ENCODE results near the gene PDE6D. TPM values are rescaled to one million over a fixed set of nuclear protein-coding genes. Genes with fewer than 3 reads are reported as not detected.

The PDE6D gene
- total and polyA plus RNA-seq, 2 of the 13 experiments (the other 11 are each of a cell fraction or from before 2014, with no cell fraction given), result 14.1 to 23.2 TPM

DNA sequence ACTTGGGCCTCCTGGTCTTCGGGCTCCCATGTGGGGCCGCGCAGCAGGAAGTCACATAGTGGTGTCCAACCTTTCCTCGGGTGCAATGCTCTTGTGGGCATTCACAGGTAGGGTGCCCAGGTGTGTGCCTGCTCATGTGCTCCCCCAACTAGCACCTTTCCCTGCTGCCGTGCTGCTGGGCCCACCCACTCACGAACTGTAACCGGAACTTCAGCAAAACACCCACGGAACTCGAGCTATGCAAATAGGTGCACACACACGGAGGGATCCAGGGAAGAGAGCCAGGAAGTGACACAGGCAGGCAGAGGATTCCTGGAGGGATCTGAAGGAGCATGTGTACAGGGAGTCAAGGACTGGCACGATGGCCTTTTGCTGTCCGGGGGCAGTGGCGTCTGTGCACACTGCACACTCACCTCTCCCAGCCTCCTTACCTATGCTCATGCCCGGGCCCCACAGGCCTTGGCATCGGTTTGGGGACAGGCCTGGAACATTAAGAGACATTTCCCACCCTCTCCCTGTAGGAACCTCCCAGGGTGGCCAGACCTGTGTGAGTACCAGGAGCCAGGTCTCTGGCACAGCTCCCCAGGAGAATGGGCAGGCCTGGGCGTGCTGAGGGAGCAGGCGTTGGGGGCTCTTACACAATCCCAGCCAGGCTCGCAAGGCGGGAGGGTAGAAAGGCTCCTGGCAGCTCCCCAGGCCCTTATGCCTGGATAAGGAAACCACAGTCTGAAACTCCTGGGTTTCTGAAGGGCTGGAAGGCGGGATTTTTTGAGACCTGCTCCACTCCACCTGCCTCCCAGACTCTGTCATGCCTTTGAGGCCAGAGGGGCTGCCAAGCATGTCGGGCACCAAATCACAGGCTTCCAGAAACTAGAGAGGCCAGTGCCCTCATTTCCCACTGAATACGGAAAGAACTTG is 79.4 kb downstream of the PDE6D start (continued):
- TF ChIP-seq ZBTB42 (CRISPR knock-in tag; IDR thresholded peaks at IDR 0.05), result peak; percentile 78; the same call in 1 of the 2 replicates
- no peak for TF ChIP-seq CHD2 (IDR thresholded peaks at IDR 0.05; ENCODE audit: low read depth, low read length)
- TF ChIP-seq U2AF2 (IDR thresholded peaks at IDR 0.05; ENCODE audit: low read depth, low read length), result no peak
- no peak for TF ChIP-seq EEA1 (CRISPR knock-in tag; IDR thresholded peaks at IDR 0.05; ENCODE audit: borderline replicate concordance)
- 0 out of 2 replicates have a peak, but pooled peaks have one; percentile 33 for TF ChIP-seq ADNP (CRISPR knock-in tag; IDR thresholded peaks at IDR 0.05)
- TF ChIP-seq AGO2 (optimal IDR thresholded peaks at IDR 0.05; ENCODE audit: low read depth, low read length), result no peak
- no peak for TF ChIP-seq FOXM1 (CRISPR knock-in tag; IDR thresholded peaks at IDR 0.05)
- TF ChIP-seq MYC (CRISPR knock-in tag; IDR thresholded peaks at IDR 0.05; ENCODE audit: borderline replicate concordance), result peak; percentile 58; the same call in 1 of the 2 replicates
- TF ChIP-seq MAF1 (CRISPR knock-in tag; IDR thresholded peaks at IDR 0.05; ENCODE audit: borderline replicate concordance), result no peak
- no peak for TF ChIP-seq MATR3 (CRISPR knock-in tag; IDR thresholded peaks at IDR 0.05)
- peak; percentile 41 for TF ChIP-seq RBM39 (IDR thresholded peaks at IDR 0.05; ENCODE audit: low read depth, low read length, poor library complexity, severe bottlenecking)
- peak; percentile 78; the same call in 1 of the 2 replicates for TF ChIP-seq ETV5 (CRISPR knock-in tag; IDR thresholded peaks at IDR 0.05; ENCODE audit: borderline replicate concordance)
- TF ChIP-seq, protein P1, sequence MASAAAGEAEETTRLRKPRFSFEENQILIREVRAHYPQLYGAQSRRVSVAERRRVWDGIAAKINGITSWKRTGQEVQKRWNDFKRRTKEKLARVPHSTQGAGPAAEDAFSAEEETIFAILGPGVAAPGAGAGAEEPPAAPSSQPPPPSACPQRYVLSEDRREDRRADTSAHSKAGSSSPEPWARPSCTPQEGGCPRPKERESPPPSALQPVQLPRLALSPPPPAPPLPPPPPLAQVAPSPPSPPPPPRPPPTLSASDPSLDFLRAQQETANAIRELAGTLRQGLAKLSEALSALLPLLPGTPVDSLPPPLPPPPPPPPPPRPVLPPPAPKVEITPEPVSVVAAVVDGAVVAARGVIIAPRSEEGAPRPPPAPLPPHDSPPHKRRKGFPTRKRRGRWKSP (CRISPR knock-in tag; IDR thresholded peaks at IDR 0.05), result 0 out of 2 replicates have a peak, but pooled peaks have one; percentile 54
- TF ChIP-seq JDP2 (CRISPR knock-in tag; IDR thresholded peaks at IDR 0.05; ENCODE audit: borderline replicate concordance), result no peak
- TF ChIP-seq, protein P2, sequence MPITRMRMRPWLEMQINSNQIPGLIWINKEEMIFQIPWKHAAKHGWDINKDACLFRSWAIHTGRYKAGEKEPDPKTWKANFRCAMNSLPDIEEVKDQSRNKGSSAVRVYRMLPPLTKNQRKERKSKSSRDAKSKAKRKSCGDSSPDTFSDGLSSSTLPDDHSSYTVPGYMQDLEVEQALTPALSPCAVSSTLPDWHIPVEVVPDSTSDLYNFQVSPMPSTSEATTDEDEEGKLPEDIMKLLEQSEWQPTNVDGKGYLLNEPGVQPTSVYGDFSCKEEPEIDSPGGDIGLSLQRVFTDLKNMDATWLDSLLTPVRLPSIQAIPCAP (CRISPR knock-in tag; IDR thresholded peaks at IDR 0.05; ENCODE audit: low read depth), result no peak
- TF ChIP-seq, protein P3, sequence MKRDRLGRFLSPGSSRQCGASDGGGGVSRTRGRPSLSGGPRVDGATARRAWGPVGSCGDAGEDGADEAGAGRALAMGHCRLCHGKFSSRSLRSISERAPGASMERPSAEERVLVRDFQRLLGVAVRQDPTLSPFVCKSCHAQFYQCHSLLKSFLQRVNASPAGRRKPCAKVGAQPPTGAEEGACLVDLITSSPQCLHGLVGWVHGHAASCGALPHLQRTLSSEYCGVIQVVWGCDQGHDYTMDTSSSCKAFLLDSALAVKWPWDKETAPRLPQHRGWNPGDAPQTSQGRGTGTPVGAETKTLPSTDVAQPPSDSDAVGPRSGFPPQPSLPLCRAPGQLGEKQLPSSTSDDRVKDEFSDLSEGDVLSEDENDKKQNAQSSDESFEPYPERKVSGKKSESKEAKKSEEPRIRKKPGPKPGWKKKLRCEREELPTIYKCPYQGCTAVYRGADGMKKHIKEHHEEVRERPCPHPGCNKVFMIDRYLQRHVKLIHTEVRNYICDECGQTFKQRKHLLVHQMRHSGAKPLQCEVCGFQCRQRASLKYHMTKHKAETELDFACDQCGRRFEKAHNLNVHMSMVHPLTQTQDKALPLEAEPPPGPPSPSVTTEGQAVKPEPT (CRISPR knock-in tag; IDR thresholded peaks at IDR 0.05; ENCODE audit: low read depth), result no peak
- TF ChIP-seq STAT5B (CRISPR knock-in tag; IDR thresholded peaks at IDR 0.05), result no peak
- peak; percentile 9; the same call in 1 of the 2 replicates for TF ChIP-seq FOXO1 (CRISPR knock-in tag; IDR thresholded peaks at IDR 0.05)
- peak; percentile 59 for TF ChIP-seq RXRA (CRISPR knock-in tag; IDR thresholded peaks at IDR 0.05)
- no peak for TF ChIP-seq HOXA7 (CRISPR knock-in tag; IDR thresholded peaks at IDR 0.05)
- TF ChIP-seq, protein P4, sequence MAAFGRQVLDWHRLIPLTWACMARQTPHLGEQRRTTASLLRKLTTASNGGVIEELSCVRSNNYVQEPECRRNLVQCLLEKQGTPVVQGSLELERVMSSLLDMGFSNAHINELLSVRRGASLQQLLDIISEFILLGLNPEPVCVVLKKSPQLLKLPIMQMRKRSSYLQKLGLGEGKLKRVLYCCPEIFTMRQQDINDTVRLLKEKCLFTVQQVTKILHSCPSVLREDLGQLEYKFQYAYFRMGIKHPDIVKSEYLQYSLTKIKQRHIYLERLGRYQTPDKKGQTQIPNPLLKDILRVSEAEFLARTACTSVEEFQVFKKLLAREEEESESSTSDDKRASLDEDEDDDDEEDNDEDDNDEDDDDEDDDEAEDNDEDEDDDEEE (CRISPR knock-in tag; IDR thresholded peaks at IDR 0.05), result peak; percentile 87; the same call in 1 of the 2 replicates
- no peak for TF ChIP-seq CENPT (CRISPR knock-in tag; IDR thresholded peaks at IDR 0.05; ENCODE audit: low read depth)
- TF ChIP-seq ZNF121 (CRISPR knock-in tag; IDR thresholded peaks at IDR 0.05), result no peak
- no peak; the same call in 1 of the 2 replicates for TF ChIP-seq ZKSCAN8 (CRISPR knock-in tag; IDR thresholded peaks at IDR 0.05; ENCODE audit: borderline replicate concordance)
- no peak for TF ChIP-seq ARID2 (CRISPR knock-in tag; IDR thresholded peaks at IDR 0.05; ENCODE audit: borderline replicate concordance)
